H1 (cell line): Measurements from ENCODE around the gene SNX13. TPM values are rescaled to one million over a fixed set of nuclear protein-coding genes. Genes with fewer than 3 reads are reported as not detected.
A peak's percentile ranks its signal among the peaks of the same experiment; 100 is the strongest.

ENCODE experiments used
- CTCF ChIA-PET: fragments of 300-600 bp; sonication (Branson Sonifier 250); formaldehyde crosslinking; loops from one replicate; lab custom pipeline; 2021; ENCODE audit not compliant: partially characterized antibody; lab: Charles Lee
- POLR2A ChIA-PET: fragments of 300-600 bp; sonication (Branson Sonifier 250); formaldehyde crosslinking; loops from one replicate; lab custom pipeline; 2021; ENCODE audit warnings: inconsistent platforms; ENCODE audit not compliant: partially characterized antibody; lab: Charles Lee
- DNase-seq, 2 experiments: peaks; one replicate each; pipeline versions ENCODE4 v3.0.0 to v3.0.0-alpha.2; 2010 to 2022; ENCODE audit warnings: low spot score in 2 of 2, low read depth in 1 of 2, mixed read lengths in 1 of 2
- FAIRE-seq: peaks from 2 replicates; lab custom pipeline; 2011; peaks lifted over from hg19 to GRCh38; lab: Jason Lieb, UNC
- H2AFZ ChIP-seq: 2 replicates; pipeline ENCODE4 v1.8.1; 2012; ENCODE audit warnings: low read length, inconsistent platforms
- H2AK5ac ChIP-seq: 2 replicates; pipeline ENCODE4 v1.6.1; 2013; ENCODE audit warnings: low read depth, low read length
- H2BK120ac ChIP-seq: replicated peaks from 2 replicates; pipeline ENCODE3; 2013; ENCODE audit warnings: low read depth, low read length, inconsistent platforms
- H2BK12ac ChIP-seq: 2 replicates; pipeline ENCODE4 v1.6.1; 2013; ENCODE audit warnings: low read depth, low read length
- H2BK15ac ChIP-seq: 2 replicates; pipeline ENCODE4 v1.6.1; 2013; ENCODE audit warnings: low read length
- H2BK20ac ChIP-seq: 2 replicates; pipeline ENCODE4 v1.6.1; 2013; ENCODE audit warnings: low read length
- H2BK5ac ChIP-seq: 2 replicates; pipeline ENCODE4 v1.6.1; 2013; ENCODE audit warnings: low read depth, low read length
- H3K14ac ChIP-seq: 2 replicates; pipeline ENCODE4 v1.6.1; 2013; ENCODE audit warnings: inconsistent platforms; ENCODE audit not compliant: insufficient read length
- H3K18ac ChIP-seq: 2 replicates; pipeline ENCODE4 v1.6.1; 2013; ENCODE audit warnings: low read length; ENCODE audit errors: extremely low read depth
- H3K23ac ChIP-seq: 2 replicates; pipeline ENCODE4 v1.6.1; 2013; ENCODE audit warnings: inconsistent platforms; ENCODE audit not compliant: insufficient read length
- H3K23me2 ChIP-seq: 2 replicates; pipeline ENCODE4 v1.6.1; 2013; ENCODE audit warnings: low read depth, low read length
- H3K27ac ChIP-seq: 2 replicates; pipeline ENCODE4 v1.6.1; 2011; ENCODE audit warnings: low read depth, low read length, inconsistent platforms
- H3K27me3 ChIP-seq, 4 experiments: replicated peaks in 1 of 4; 1 replicate in 1 of 4; 2 replicates in 3 of 4; pipeline versions ENCODE4 v1.6.1 to v1.8.1; 2011 to 2013; ENCODE audit warnings: low read length in 3 of 4, mild to moderate bottlenecking in 3 of 4, inconsistent platforms in 2 of 4, mixed read lengths in 2 of 4, moderate library complexity in 1 of 4; ENCODE audit not compliant: control insufficient read depth in 3 of 4, insufficient read depth in 3 of 4; ENCODE audit errors: extremely low read depth in 1 of 4
- H3K36me3 ChIP-seq, 4 experiments: 2 replicates each; pipeline versions ENCODE4 v1.6.1 to v1.8.1; 2011 to 2013; ENCODE audit warnings: mild to moderate bottlenecking in 4 of 4, low read length in 3 of 4, moderate library complexity in 2 of 4, control low read depth in 1 of 4, inconsistent platforms in 1 of 4; ENCODE audit not compliant: insufficient read depth in 4 of 4, control insufficient read depth in 2 of 4
- H3K4ac ChIP-seq: replicated peaks from 2 replicates; pipeline ENCODE3; 2013; ENCODE audit warnings: low read length, low read depth, mixed read lengths, inconsistent platforms; ENCODE audit not compliant: insufficient read length
- H3K4me1 ChIP-seq, 4 experiments: replicated peaks in 1 of 4; 1 replicate in 1 of 4; 2 replicates in 3 of 4; pipeline versions ENCODE4 v1.6.1 to v1.8.1; 2011 to 2013; ENCODE audit warnings: low read length in 3 of 4, inconsistent platforms in 2 of 4, mixed read lengths in 1 of 4; ENCODE audit not compliant: insufficient read depth in 4 of 4, control insufficient read depth in 3 of 4
- H3K4me2 ChIP-seq, 2 experiments: 2 replicates each; pipeline versions ENCODE4 v1.6.1 to v1.8.1; 2011 to 2013; ENCODE audit warnings: low read depth in 2 of 2, low read length in 2 of 2, control low read depth in 1 of 2, inconsistent platforms in 1 of 2, mild to moderate bottlenecking in 1 of 2; ENCODE audit not compliant: insufficient read depth in 1 of 2
- H3K4me3 ChIP-seq, 4 experiments: fragments of 200-600, 300-600 bp in 1 of 4; sonication (generic), shearing (Covaris generic), sonication (Bioruptor Twin) in 1 of 4; 2 replicates each; pipeline versions ENCODE4 v1.5.1 to v1.8.1; 2011 to 2016; ENCODE audit warnings: low read length in 4 of 4, low read depth in 3 of 4, control low read depth in 2 of 4, inconsistent platforms in 2 of 4, mild to moderate bottlenecking in 2 of 4, mixed read lengths in 1 of 4, moderate library complexity in 1 of 4; ENCODE audit not compliant: insufficient read depth in 2 of 4; ENCODE audit errors: extremely low read depth in 1 of 4
- H3K56ac ChIP-seq: replicated peaks from 2 replicates; pipeline ENCODE3; 2013; ENCODE audit warnings: low read depth, mild to moderate bottlenecking, mixed read lengths, low read length, inconsistent platforms; ENCODE audit not compliant: insufficient read length
- H3K79me1 ChIP-seq: 2 replicates; pipeline ENCODE4 v1.6.1; 2013; ENCODE audit warnings: low read depth, low read length, control low read depth
- H3K79me2 ChIP-seq, 2 experiments: 2 replicates each; pipeline versions ENCODE4 v1.6.1 to v1.8.1; 2012 to 2013; ENCODE audit warnings: low read length in 2 of 2, mild to moderate bottlenecking in 2 of 2, inconsistent platforms in 1 of 2; ENCODE audit not compliant: insufficient read depth in 2 of 2, control insufficient read depth in 1 of 2
- H3K9ac ChIP-seq, 4 experiments: replicated peaks in 1 of 4; 1 replicate in 1 of 4; 2 replicates in 3 of 4; pipeline versions ENCODE4 v1.6.1 to v1.8.1; 2011 to 2013; ENCODE audit warnings: low read depth in 3 of 4, low read length in 3 of 4, control low read depth in 2 of 4, mild to moderate bottlenecking in 2 of 4, moderate library complexity in 2 of 4, inconsistent platforms in 1 of 4; ENCODE audit errors: extremely low read depth in 1 of 4
- H3K9me3 ChIP-seq, 2 experiments: 2 replicates each; pipeline versions ENCODE4 v1.6.1 to v1.8.1; 2012 to 2013; ENCODE audit warnings: mild to moderate bottlenecking in 2 of 2, moderate library complexity in 2 of 2, control low read depth in 1 of 2, inconsistent platforms in 1 of 2, low read depth in 1 of 2, low read length in 1 of 2, mixed read lengths in 1 of 2; ENCODE audit not compliant: insufficient read depth in 2 of 2
- H4K20me1 ChIP-seq, 2 experiments: replicated peaks in 1 of 2; 2 replicates each; pipeline versions ENCODE3 to v1.8.1; 2011 to 2013; ENCODE audit warnings: inconsistent platforms in 2 of 2, low read length in 2 of 2, mild to moderate bottlenecking in 1 of 2; ENCODE audit not compliant: insufficient read depth in 2 of 2, control insufficient read depth in 1 of 2
- H4K5ac ChIP-seq: 2 replicates; pipeline ENCODE4 v1.6.1; 2013; ENCODE audit warnings: low read length, low read depth, mixed read lengths, inconsistent platforms; ENCODE audit not compliant: insufficient read length
- H4K8ac ChIP-seq: 2 replicates; pipeline ENCODE4 v1.8.0; 2013; ENCODE audit warnings: mild to moderate bottlenecking, moderate library complexity, low read length, inconsistent platforms; ENCODE audit not compliant: insufficient read depth; ENCODE audit errors: extremely low read depth
- H4K91ac ChIP-seq: replicated peaks from 2 replicates; pipeline ENCODE3; 2013; ENCODE audit warnings: low read length, mixed read lengths, inconsistent platforms; ENCODE audit not compliant: insufficient read length
- EGR1 ChIP-seq: IDR thresholded peaks from 2 replicates; pipeline ENCODE4 v1.6.1; 2011; ENCODE audit warnings: low read depth, low read length, borderline replicate concordance
- HDAC2 ChIP-seq, 2 experiments: fragments of 300-600 bp in 1 of 2; sonication (generic) in 1 of 2; IDR thresholded peaks; 2 replicates each; pipeline ENCODE4 v1.6.1; 2011 to 2012; ENCODE audit warnings: low read depth in 2 of 2, low read length in 2 of 2, mild to moderate bottlenecking in 2 of 2, moderate library complexity in 2 of 2, borderline replicate concordance in 1 of 2, inconsistent platforms in 1 of 2
- POLR2A ChIP-seq, 2 experiments: IDR thresholded peaks; 1 replicate in 1 of 2; 2 replicates in 1 of 2; pipeline ENCODE4 v1.6.1; 2011; ENCODE audit warnings: low read depth in 2 of 2, low read length in 2 of 2, mild to moderate bottlenecking in 2 of 2; ENCODE audit errors: control extremely low read depth in 1 of 2
- WGBS, 2 experiments: shearing (Covaris generic) in 1 of 2; methylation state at CpG; one replicate each; pipeline versions ENCODE4 v1.1.6 to v1.1.7; 2013 to 2015; ENCODE audit warnings: low lambda C conversion rate in 2 of 2, mixed read lengths in 2 of 2, inconsistent platforms in 1 of 2, low coverage in 1 of 2, missing lambda C conversion rate in 1 of 2; ENCODE audit not compliant: insufficient replicate concordance in 2 of 2, insufficient coverage in 1 of 2, insufficient read length in 1 of 2; ENCODE audit errors: extremely low coverage in 1 of 2, missing lambda C conversion rate in 1 of 2; 5-methylcytosine and 5-hydroxymethylcytosine counted together
- polyA plus RNA-seq, 7 experiments: library from polyadenylated mRNA; depleted of rRNA in 3 of 7; stranded (reverse) in 5 of 7; unstranded in 2 of 7; fragments of >200 nt in 5 of 7; fragments of 200-250 nt in 2 of 7; gene quantifications; 1 replicate in 5 of 7; 2 replicates in 1 of 7; 4 replicates in 1 of 7; pipeline versions ENCODE4 v1.2.1 to v1.2.3, GENCODE V29; 2011 to 2013; ENCODE audit warnings: missing spikeins in 2 of 7, mixed read lengths in 2 of 7
- total RNA-seq: library from RNA; stranded (reverse); fragmentation: NEBNext Ultra II Directional; extraction: Animal tissue kit (Norgen Biotek cat#: 25700); gene quantifications from 2 replicates; pipeline ENCODE4 v1.2.1, GENCODE V29; 2021

Gene SNX13
- total and polyA plus RNA-seq, 2 of the 8 experiments (the other 6 are each of a cell fraction or from before 2014, with no cell fraction given), result 5.5 to 27.4 TPM

- DNase-seq (no peak), FAIRE-seq (no peak)
- Histone ChIP-seq H3K4me1 (no peaks in the 10 kb centered on the region), H4K20me1 (no peaks in the 10 kb centered on the region), H3K14ac (no peak overlapping the region), H2BK12ac (no peak overlapping the region), H2AK5ac (no peak overlapping the region), H3K79me2 (no peaks in the 10 kb centered on the region), H2BK20ac (no peak overlapping the region), H3K4me2 (no peak overlapping the region), H3K79me1 (no peaks in the 10 kb centered on the region), H2AFZ (0 out of 2 replicates have a peak overlapping the region, but pooled peaks have one; percentile 51), H3K36me3 (no peaks in the 10 kb centered on the region), H3K4ac (no peak overlapping the region), H3K9ac (no peak overlapping the region), H3K4me3 (no peak overlapping the region), H3K56ac (no peak overlapping the region), H4K91ac (no peak overlapping the region), H3K27me3 (no peaks in the 10 kb centered on the region), H3K23me2 (no peaks in the 10 kb centered on the region), H2BK15ac (no peak overlapping the region), H4K5ac (no peak overlapping the region), H2BK5ac (no peak overlapping the region), H3K23ac (no peak overlapping the region), H4K8ac (no peak overlapping the region), H3K27ac (no peak overlapping the region), H2BK120ac (no peak overlapping the region), H3K9me3 (no peaks in the 10 kb centered on the region), H3K18ac (no peak overlapping the region)
- CTCF ChIA-PET, result interaction anchor here (0.6 to 12.3 kb wide), 12 partner anchors 11 to 430 kb away, joined by 3 to 149 read pairs (median 4); no protein-coding TSS in a partner anchor
- whole genome bisulfite sequencing, 2 experiments, result 92% methylated on average over 5 of the region's 5 CpGs; no CpG with 5 or more reads in 1 of the 2 experiments
- TF ChIP-seq HDAC2 (IDR thresholded peaks at IDR 0.05; ENCODE audit: borderline replicate concordance in 1 of 2, low read depth in 2 of 2, low read length in 2 of 2), result no peak
- TF ChIP-seq POLR2A (IDR thresholded peaks at IDR 0.05; ENCODE audit: control extremely low read depth in 1 of 2, low read depth in 2 of 2, low read length in 2 of 2), result no peak
- TF ChIP-seq EGR1, result no peak
- POLR2A ChIA-PET, result interaction anchor here (0.8 kb wide), 1 partner anchor 248 kb away, joined by 3 read pairs; no protein-coding TSS in a partner anchor
Observed at GRCh38 chr7:17989546-17989945, 49.3 kb upstream of the SNX13 start.
